Gastrocnemius medialis (tissue), 4 donors: ENCODE measurements around the gene FTCD. TPM values are rescaled to one million over a fixed set of nuclear protein-coding genes. Genes with fewer than 3 reads are reported as not detected.

Experiments
- ATAC-seq, 2 donors: fragments of 150-250 bp; one replicate each; pipeline ENCODE4 v1.9.1; 2016
- DNase-seq, 2 donors: peaks; one replicate each; pipeline ENCODE4 v3.0.0-alpha.2; 2019
- H3K27ac ChIP-seq, 4 donors: fragments of 200-600 bp; sonication (generic); 1 replicate in 1 of 4; 2 replicates in 3 of 4; pipeline ENCODE4 v1.5.1; 2016 to 2018; ENCODE audit warnings: mild to moderate bottlenecking in 2 of 4, moderate library complexity in 1 of 4
- H3K27me3 ChIP-seq, 3 donors: fragments of 200-600 bp; sonication (generic) in 2 of 3; 1 replicate in 1 of 3; 2 replicates in 2 of 3; pipeline versions ENCODE4 v1.5.1 to v1.6.0; 2016 to 2019; ENCODE audit warnings: mild to moderate bottlenecking in 1 of 3, moderate library complexity in 1 of 3
- H3K36me3 ChIP-seq, 2 donors: fragments of 200-600 bp; sonication (generic) in 1 of 2; one replicate each; pipeline ENCODE4 v1.5.1; 2017 to 2018
- H3K4me1 ChIP-seq, 2 donors: fragments of 200-600 bp; sonication (generic) in 1 of 2; one replicate each; pipeline ENCODE4 v1.5.1; 2016 to 2017; ENCODE audit warnings: mild to moderate bottlenecking in 2 of 2
- H3K4me3 ChIP-seq, 4 donors: fragments of 200-600 bp; sonication (generic) in 3 of 4; 1 replicate in 1 of 4; 2 replicates in 3 of 4; pipeline ENCODE4 v1.5.1; 2016 to 2019; ENCODE audit warnings: mild to moderate bottlenecking in 2 of 4
- H3K9me3 ChIP-seq, 3 donors: fragments of 200-600 bp; sonication (generic) in 2 of 3; 1 replicate in 1 of 3; 2 replicates in 2 of 3; pipeline ENCODE4 v1.5.1; 2016 to 2019
- POLR2A ChIP-seq, 2 donors: fragments of 450-650 bp; IDR thresholded peaks; one replicate each; pipeline ENCODE4 v1.6.1; 2017; ENCODE audit warnings: antibody characterized with exemption in 2 of 2, mild to moderate bottlenecking in 2 of 2, moderate library complexity in 2 of 2
- in situ Hi-C, 4 donors: fragments of 200-750 bp; cut with MboI; loops; one replicate each; pipeline versions ENCODE4 v1.15.0 to v1.8.0; 2017; ENCODE audit warnings: low sequenced_read_pairs in 4 of 4
- intact Hi-C: fragments of 100-400 bp; cut with DNase I; formaldehyde crosslinking; loops from one replicate; pipeline ENCODE4 v1.15.1; 2023; ENCODE audit warnings: low total_unique reads
- total RNA-seq, 4 donors: library from RNA; depleted of rRNA; stranded (reverse); fragments of >200 nt; gene quantifications; one replicate each; pipeline versions ENCODE4 v1.1.0 to v1.2.3, GENCODE V29; 2016
- TF ChIP-seq, protein P1 (sequence below), 5 experiments: fragments of 450-650 bp in 3 of 5; fragments of 200-600 bp in 2 of 5; sonication (generic) in 2 of 5; IDR thresholded peaks in 4 of 5; conservative IDR thresholded peaks in 1 of 5; 1 replicate in 4 of 5; 2 replicates in 1 of 5; pipeline ENCODE4 v1.5.1; 2016 to 2019; ENCODE audit warnings: antibody characterized with exemption in 5 of 5, mild to moderate bottlenecking in 3 of 5, moderate library complexity in 3 of 5

The FTCD gene
- total RNA-seq, 4 donors from 2014 or later, result 0.33 to 0.95 TPM; not detected in 2

DNA sequence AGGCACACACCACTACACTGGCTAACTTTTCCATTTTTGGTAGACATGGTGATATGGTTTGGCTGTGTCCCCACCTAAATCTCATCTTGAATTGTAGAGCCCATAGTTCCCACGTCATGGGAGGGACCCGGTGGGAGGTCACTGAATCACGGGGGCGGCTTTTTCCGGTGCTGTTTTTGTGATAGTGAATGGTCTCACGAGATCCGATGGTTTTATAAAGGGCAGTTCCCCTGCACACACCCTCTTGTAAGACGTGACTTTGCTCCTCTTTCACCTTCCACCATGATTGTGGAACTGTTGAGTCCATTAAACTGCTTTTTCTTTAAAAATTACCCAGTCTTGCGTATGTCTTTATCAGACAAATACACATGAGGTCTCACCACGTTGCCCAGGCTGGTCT is 1.3 kb upstream of the FTCD start:
- in situ Hi-C loops, result no loop called here
- DNase-seq, result no peak
- no peak for TF ChIP-seq POLR2A (IDR thresholded peaks at IDR 0.05)
- TF ChIP-seq, protein P1, sequence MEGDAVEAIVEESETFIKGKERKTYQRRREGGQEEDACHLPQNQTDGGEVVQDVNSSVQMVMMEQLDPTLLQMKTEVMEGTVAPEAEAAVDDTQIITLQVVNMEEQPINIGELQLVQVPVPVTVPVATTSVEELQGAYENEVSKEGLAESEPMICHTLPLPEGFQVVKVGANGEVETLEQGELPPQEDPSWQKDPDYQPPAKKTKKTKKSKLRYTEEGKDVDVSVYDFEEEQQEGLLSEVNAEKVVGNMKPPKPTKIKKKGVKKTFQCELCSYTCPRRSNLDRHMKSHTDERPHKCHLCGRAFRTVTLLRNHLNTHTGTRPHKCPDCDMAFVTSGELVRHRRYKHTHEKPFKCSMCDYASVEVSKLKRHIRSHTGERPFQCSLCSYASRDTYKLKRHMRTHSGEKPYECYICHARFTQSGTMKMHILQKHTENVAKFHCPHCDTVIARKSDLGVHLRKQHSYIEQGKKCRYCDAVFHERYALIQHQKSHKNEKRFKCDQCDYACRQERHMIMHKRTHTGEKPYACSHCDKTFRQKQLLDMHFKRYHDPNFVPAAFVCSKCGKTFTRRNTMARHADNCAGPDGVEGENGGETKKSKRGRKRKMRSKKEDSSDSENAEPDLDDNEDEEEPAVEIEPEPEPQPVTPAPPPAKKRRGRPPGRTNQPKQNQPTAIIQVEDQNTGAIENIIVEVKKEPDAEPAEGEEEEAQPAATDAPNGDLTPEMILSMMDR (IDR thresholded peaks at IDR 0.05 in 4 of 5, conservative IDR thresholded peaks at IDR 0.05 in 1 of 5), result no peak
- Histone ChIP-seq H3K27ac (no peak overlapping the region), H3K4me1 (peaks cover 0 to 10% of the 10 kb centered on the region in 2 donors), H3K27me3 (peaks cover 0 to 3% (median 2%) of the 10 kb centered on the region in 3 donors), H3K36me3 (no peaks in the 10 kb centered on the region), H3K9me3 (no peaks in the 10 kb centered on the region), H3K4me3 (no peak overlapping the region)
- no peak for ATAC-seq
- intact Hi-C loops, result no loop called here

DNA sequence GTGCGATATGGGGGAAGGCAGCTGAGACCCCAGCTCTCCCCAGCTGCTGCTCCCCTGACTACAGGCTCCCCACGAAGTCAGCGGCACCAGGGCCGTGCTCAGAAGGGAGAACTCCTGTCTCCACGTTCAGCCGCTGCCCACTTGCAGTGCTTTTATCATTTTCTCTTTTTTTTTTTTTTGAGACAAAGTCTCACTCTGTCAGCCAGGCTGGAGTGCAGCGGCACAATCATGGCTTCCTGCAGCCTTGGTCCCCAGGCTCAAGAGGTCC is 933 bp upstream of the FTCD start:
- ATAC-seq (no peak), DNase-seq (no peak)
- H3K4me1 ChIP-seq, result peaks cover 0 to 10% of the 10 kb centered on the region in 2 donors
- no peaks in the 10 kb centered on the region for H3K36me3 ChIP-seq
- no peaks in the 10 kb centered on the region for H3K9me3 ChIP-seq
- in situ Hi-C loops, result no loop called here
- no peak for TF ChIP-seq POLR2A (IDR thresholded peaks at IDR 0.05)
- TF ChIP-seq, protein P1 (IDR thresholded peaks at IDR 0.05 in 4 of 5, conservative IDR thresholded peaks at IDR 0.05 in 1 of 5), result no peak
- no peak overlapping the region for H3K27ac ChIP-seq
- H3K4me3 ChIP-seq, result no peak overlapping the region
- intact Hi-C loops, result no loop called here
- H3K27me3 ChIP-seq, result peaks cover 0 to 3% (median 0%) of the 10 kb centered on the region in 3 donors

DNA sequence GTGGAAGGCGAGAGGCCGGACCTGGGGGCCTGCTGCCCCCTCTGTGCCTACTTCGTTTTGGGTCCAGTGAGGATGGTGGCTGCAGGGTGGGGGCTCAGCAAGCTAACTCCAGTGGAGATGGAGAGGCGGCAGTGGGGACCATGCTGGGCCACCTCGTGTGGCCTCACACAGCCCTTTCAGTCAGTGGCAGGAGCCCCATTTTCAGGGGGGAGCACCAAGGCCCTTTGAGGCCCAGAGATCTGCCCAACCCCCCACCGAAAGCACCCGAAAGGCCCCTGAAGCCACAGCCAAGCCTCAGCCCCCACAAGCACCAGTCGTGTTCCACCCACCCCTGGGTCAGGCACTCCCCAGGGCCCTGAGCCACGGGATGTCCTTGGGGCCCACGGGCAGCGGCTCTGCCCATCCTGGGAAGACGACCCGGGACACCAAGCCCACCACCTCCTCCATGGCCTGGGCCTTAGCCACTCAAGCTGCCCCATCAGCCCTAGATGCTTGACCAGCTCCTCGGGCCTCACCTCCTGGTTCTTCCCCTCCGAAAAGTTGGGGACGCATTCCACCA is 345 bp downstream of the FTCD start:
- intact Hi-C loops, result no loop called here
- Histone ChIP-seq H3K4me3 (no peak overlapping the region), H3K4me1 (peaks cover 0 to 10% of the 10 kb centered on the region in 2 donors), H3K27ac (no peak overlapping the region), H3K9me3 (no peaks in the 10 kb centered on the region), H3K36me3 (no peaks in the 10 kb centered on the region), H3K27me3 (peaks cover 0 to 7% (median 0%) of the 10 kb centered on the region in 3 donors)
- DNase-seq (peak in 1 of 2 donors; percentile 7), ATAC-seq (no peak)
- in situ Hi-C loops, result no loop called here
- TF ChIP-seq POLR2A (IDR thresholded peaks at IDR 0.05), result no peak
- TF ChIP-seq, protein P1 (IDR thresholded peaks at IDR 0.05 in 4 of 5, conservative IDR thresholded peaks at IDR 0.05 in 1 of 5), result no peak

DNA sequence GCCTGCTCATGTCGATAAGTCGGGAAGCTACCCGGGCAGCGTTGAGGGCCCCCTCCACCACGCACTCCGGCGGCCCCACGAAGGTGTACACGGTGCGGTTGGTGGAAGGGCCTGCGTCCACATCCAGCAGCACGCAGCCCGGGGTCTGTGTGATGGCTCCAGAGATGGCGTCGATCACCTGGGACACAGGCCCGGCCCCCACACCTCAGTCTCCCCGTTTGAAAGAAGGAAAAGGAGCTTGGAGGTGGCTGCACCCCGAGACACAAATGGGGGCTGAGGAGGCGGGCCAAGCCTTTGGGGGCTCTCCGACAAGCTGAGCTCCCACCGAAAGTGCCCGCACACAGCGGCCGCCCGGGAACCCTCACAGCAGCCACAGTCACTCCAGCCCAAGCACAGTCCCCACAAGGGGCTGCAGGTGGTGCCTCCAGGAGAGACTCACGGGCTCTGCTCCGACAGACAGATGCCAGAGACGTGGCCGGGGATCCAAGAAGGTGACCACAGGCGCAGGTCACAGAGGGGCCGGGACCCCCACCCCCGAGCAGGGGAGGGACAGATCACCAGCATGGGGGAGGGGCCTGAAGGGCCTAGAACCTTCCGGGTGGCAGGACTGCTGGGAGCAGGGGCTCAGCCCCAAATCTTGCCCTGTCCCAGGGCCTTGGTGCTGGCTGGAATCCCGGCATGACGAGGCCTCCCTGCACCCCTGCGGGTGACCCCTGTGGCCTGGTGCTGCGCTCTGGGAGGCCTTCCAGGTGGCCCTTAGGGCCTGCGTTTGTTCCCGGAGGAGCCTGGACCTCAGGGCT is 1.0 kb downstream of the FTCD start:
- no peaks in the 10 kb centered on the region for H3K36me3 ChIP-seq
- H3K27me3 ChIP-seq, result peaks cover 0 to 9% (median 0%) of the 10 kb centered on the region in 3 donors
- no peak overlapping the region for H3K27ac ChIP-seq
- in situ Hi-C loops (no loop called here), intact Hi-C loops (no loop called here)
- H3K4me1 ChIP-seq, result peaks cover 0 to 10% of the 10 kb centered on the region in 2 donors
- DNase-seq, result peak in 1 of 2 donors; percentile 8
- H3K9me3 ChIP-seq, result no peaks in the 10 kb centered on the region
- H3K4me3 ChIP-seq, result no peak overlapping the region
- ATAC-seq, result no peak
- TF ChIP-seq POLR2A (IDR thresholded peaks at IDR 0.05), result no peak
- TF ChIP-seq, protein P1 (IDR thresholded peaks at IDR 0.05 in 4 of 5, conservative IDR thresholded peaks at IDR 0.05 in 1 of 5), result no peak
